Measurements from ENCODE around the gene FAM114A2.
A peak's percentile ranks its signal among the peaks of the same experiment; 100 is the strongest.
"Not testable (repeated sequence)": the region's sequence is repeated elsewhere in the genome, so short reads cannot be mapped to it uniquely, and the experiment has no call there.

FAM114A2 gene

DNA sequence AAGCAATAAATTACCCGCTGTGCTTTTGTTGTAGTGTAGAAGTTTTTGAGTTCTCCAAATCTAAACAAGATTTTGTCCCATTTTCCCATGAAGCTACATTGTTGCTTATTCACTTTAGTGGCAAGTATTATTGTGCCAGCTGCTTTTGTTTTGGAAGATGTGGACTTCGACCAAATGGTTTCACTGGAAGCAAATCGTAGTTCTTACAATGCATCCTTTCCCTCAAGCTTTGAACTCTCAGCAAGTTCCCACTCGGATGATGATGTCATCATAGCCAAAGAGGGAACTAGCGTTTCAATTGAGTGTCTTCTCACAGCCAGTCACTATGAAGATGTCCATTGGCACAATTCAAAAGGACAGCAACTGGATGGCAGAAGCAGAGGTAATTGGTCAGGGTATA is 10.9 kb upstream of the FAM114A2 start:
- DNase-seq (ENCODE audit: low read depth in 1 of 2, low spot score in 1 of 2): no peak

DNA sequence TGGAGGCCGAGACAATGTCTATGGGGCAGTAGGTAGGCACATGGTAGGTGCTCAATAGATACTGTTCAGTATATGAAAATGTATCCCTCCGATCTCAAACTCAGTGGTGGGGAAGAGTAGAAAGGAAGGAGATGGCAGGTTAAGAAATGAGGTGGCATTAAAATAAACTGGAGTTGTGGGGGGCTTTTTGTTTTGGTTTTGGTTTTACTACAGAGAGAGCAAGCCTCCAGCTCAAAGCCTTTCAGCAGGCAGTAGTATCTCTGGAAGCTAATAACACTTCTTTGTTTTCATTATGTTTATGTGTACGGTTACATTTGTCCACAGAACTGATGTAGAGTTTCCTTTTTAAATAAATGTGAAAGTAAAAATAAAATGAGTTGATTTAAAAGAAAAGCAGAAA is 8.6 kb upstream of the FAM114A2 start:
- no peak for DNase-seq (ENCODE audit: low read depth in 1 of 2, low spot score in 1 of 2)

DNA sequence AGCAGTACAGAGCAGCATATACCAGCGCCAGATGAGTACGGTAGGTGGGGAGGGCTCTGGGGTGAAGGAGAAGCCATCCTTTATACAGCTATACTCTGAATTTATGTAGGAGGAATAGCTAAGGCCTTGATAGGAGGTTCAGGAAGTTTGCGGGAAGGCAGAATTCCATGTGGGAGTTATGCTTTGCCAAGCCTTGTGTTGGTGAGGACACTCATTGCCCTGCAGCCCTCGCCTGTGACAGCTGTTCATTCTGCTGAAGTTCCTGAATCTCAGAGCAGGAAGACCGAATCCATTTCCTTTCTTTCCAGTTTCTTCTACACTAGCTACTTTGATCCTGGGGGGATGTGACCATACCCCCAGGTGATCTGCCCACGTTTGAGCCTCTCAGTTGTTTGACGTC is 7.8 kb upstream of the FAM114A2 start:
- no peak for DNase-seq (ENCODE audit: low read depth in 1 of 2, low spot score in 1 of 2)

DNA sequence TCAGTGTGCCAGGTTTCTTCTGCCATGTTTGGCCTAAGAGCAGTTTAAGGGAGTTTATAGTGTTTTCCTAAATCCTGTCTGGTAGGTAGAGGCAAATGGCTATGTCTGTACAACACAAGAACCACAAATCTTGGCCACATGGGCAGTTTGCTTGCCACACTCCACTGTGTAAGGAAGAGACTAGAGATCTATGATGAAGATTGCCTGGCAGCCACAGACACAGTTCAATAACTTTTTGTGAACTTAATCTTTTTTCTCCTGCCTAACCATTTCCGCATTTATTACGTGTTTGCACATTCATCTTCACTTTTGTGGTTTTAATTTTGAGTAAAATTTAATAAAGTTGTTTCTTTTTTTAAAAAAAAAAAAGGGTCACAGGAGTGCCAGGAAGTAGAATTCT is 5.9 kb upstream of the FAM114A2 start:
- no peak for DNase-seq (ENCODE audit: low read depth in 1 of 2, low spot score in 1 of 2)

DNA sequence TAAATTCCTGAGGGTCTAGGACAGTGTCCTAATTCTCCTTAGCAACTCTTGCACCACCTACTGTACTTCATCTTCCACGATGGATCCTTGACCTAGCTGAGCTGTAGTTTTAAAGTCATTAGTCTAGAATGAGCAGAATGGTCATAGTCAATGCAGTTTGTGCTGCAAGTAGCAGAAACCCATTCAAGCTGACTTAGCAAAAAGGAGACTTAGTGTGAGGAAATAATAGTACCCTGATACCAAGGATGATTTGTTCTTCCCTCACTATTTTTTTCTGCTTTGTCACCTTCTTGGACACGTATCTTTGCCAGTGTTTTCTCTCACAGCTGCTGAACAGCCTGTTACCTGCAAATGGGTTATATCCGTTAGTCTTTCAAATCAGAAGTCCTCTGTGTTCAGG is 5.4 kb upstream of the FAM114A2 start:
- DNase-seq (ENCODE audit: low read depth in 1 of 2, low spot score in 1 of 2): no peak

DNA sequence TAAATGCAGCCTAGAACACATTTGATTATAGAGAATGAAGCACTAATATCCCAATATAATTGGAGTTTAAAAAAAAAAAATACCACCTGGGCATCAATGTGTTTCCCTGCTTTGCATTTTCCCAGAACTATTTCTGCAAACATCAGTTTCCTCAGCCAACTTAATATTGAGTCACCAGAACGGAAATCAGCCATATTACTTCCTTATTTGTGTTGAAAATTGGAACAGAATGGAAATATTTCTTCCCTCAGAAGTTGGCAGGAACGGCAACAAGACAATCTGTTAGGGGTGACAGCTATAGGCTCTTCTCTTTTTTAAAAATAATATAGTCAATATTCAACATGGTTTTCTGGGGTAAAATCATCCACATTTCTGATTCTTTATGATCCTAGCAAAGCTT is 4.1 kb upstream of the FAM114A2 start:
- no peak for DNase-seq (ENCODE audit: low read depth in 1 of 2, low spot score in 1 of 2)

DNA sequence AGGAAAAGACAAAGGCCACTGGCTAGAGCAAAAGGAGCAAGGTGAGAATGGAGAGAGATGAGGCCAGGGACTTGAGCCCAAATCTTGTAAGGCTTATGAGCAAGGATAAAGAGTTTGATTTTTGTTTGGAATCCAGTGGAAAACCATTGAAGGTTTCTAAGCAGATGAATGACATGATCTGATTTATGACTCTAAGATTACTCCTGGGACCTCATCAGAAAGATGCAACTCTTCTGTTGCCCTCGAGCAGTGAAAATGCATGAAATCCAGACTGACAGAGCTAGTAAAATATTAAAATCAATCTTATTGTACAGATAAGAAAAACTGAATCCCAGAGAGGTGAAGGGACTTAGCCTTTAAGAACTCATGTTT is 734 bp upstream of the FAM114A2 start:
- DNase-seq (ENCODE audit: low read depth in 1 of 2, low spot score in 1 of 2): no peak

DNA sequence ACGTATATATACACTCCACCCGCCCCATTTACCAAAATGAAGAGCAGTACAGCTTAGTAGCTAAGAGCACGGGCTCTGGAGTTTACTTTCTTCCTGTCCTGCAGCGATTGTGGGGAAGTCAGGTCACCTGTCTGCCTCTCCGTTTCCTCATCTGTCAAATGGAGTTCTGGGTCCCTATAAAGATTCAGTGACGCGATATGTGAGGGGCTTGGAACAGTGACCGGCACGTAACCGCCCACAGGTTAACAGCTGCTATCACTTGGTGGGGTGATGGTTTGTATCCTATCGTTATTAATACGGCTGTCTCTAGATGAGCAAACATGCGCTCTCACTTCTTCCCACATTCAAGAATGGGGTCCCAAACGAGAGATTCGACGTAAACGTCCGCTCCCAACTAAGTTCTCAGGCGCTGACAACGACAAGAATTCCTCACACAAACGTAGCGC is 426 bp downstream of the FAM114A2 start:
- peak in 1 of 2 donors; percentile 1 for DNase-seq (ENCODE audit: low read depth in 1 of 2, low spot score in 1 of 2)

DNA sequence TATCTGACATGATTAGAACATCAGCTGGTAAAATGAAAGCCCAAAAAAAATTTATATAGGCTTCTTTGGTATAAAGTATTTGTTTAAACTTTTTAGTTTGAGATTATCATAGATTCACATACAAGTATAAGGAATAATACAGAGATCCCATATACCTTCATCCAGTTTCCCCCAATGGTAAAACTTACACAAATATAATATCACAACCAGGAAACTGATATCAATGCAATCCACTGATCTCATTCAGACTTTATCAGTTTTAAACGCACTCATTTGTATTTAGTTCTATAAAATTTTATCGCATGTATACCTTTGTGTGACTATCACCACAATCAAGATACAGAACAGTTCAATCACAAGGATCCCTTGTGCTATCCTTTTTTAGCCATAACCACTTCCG is 3.8 kb downstream of the FAM114A2 start:
- DNase-seq (ENCODE audit: low read depth in 1 of 2, low spot score in 1 of 2): no peak

DNA sequence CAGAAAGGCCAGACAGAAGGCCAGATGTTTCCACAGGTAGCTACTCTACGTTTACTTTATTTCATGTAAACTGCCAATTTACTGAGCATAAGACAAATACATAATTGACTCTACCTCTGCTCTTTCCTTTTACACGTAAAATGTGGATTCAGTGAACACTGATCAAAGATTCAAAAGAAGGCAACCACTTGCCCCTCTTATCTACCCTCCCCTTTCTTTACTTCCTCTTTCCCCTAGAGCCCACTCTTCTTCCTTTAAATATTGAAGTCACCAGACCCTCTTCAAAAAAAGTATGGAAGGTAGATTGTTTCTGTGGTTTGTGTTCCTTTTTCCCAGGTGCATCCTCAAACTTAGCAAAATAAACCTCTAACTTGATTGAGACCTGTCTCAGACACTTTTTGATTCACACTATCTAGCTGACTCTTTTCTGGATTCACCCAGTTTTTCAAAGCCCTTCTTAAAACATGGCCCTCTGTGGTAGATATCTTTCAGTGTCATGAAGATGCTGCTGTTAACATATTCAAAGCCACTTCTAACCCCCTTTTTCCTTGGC is 6.7 kb downstream of the FAM114A2 start:
- no peak for DNase-seq (ENCODE audit: low read depth in 1 of 2, low spot score in 1 of 2)

DNA sequence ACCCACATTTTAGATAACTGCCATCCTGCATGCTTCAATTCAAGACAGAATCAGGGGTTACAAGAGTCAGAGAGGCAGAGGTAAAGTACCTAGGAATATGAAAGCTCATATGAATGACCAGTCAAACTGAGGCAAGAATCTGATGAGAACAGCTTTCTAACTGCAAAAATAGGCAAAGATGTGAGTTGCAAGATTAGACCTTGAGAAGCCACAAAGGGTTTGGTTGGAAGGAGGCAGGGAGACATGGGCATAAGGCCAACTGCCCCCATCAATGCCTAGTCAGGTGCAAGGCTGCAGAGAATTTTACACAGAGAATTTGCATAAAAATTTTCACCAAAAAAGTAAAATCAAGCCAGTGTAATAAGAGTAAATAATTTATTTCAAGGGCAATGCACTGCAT is 12.8 kb downstream of the FAM114A2 start:
- DNase-seq (ENCODE audit: low read depth in 1 of 2, low spot score in 1 of 2): no peak

DNA sequence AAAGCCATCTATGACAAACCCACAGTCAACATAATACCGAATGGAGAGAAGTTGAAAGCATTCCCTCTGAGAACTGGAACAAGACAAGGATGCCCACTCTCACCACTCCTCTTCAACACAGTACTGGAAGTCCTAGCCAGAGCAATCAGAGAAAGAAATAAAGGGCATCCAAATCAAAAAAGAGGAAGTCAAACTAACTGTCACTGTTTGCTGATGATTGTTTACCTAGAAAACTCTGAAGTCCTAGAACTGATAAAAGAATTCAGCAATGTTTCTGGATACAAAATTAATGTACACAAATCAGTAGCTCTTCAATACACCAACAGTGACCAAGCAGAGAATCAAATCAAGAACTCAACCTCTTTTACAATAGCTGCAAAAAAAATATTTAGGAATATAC is 19.8 kb downstream of the FAM114A2 start:
- DNase-seq (ENCODE audit: low read depth in 1 of 2, low spot score in 1 of 2): not testable (repeated sequence)

DNA sequence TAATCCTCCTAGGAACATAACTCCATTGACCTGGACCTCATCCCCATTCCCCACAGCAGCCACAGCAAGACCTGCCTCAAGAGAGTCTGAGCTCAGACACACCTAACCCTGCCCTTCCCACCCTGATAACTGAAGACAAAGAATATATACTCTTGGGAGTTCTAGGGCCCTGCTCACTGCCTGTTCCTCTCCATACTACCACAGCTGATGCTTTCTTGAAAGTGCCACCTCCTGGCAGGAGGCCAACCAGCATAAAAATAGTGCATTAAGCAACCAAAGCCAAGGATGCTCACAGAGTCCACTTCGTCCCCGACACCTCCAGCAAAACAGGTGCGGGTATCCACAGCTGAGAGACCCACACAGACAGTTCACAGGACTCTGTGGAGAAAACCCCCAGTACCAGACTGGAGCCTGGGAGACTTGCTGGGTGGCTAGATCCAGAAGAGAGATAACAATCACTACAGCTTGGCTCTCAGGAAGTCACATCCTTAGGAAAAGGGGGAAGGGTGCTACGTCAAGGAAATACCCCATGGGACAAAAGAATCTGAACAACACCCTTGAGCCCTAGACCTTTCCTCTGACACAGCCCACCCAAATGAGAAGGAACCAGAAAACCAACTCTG is 23.5 kb downstream of the FAM114A2 start:
- no peak for DNase-seq (ENCODE audit: low read depth in 1 of 2, low spot score in 1 of 2)

DNA sequence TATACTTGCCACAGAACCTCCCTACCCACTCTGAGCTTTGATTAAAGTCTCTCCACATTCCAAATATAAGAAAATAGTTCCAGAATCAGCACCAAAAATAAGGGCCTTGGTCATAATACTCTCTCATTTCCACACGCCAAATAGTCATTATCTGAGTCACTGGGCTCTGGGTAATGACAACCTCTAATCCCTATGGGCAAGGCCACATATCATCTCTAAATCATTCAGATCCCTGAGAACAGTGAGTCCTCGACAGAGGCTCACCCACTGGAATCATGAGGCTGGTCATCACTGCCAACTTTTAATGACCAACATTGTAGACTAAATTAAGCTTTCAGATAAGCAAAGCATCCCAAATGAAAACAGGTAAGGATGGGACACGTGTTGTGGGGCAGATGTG is 28.1 kb downstream of the FAM114A2 start:
- no peak for DNase-seq (ENCODE audit: low read depth in 1 of 2, low spot score in 1 of 2)

DNA sequence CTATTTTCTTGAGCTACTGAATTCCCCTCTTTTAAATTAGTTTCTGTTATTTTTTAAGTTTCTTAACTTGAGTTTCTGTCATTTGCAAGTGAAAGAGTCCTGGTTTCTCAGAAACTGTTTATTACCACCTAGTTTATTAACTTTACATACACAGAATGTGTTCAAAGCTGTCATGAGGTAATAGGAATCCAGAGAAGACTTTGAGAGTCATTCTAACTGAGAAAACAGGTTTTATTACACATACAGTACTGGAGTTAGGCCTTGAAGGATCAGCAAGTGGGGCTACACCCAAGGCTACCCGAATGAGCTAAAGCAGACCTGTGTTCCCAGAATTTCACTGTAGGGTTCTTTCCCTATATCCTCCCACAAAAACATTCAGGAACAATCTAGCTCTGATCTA is 33.1 kb downstream of the FAM114A2 start:
- DNase-seq (ENCODE audit: low read depth in 1 of 2, low spot score in 1 of 2): no peak

DNA sequence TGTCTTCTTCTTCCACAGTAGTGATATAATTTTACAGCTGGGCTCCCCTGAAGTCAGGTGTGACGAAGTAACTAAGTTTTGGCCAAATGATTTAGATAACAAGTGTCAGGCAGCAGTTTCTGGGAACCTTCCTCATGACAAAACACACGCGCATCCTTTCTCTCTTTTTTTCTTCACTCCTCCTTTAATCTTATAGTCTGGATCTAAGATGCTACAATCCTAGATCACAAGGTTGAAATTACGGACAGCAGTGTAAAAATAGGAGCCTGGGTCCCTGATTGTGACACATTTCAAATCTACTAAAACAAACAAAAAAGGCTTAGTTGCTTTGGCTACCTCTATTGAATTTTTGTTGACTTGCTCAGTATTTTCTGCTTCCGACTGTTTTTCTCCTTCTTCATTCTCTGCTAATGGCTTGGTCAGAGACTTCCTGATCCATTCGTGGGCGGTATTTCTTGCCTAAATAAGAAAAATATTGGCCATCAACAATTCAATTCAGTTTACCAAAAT is 36.1 kb downstream of the FAM114A2 start:
- DNase-seq (ENCODE audit: low read depth in 1 of 2, low spot score in 1 of 2): no peak

DNA sequence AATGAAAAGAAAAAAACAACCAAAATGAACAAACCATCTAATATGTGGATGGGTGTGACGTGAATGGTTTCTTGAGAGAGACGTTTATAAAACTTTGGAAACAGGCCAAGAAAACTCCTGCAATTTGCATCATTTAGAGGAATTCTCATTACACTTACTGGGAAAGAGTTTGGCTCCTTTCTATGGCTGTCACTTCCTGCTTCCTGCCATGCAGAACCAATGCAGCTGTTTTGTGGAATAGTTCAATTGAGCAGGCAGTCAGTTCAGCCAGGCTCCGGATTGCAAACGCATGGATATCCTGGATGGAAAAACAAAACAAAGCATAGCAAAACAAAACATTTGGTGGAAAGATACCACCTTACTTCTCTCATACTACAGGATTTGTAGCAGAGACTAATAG is 36.6 kb downstream of the FAM114A2 start:
- DNase-seq (ENCODE audit: low read depth in 1 of 2, low spot score in 1 of 2): no peak

DNA sequence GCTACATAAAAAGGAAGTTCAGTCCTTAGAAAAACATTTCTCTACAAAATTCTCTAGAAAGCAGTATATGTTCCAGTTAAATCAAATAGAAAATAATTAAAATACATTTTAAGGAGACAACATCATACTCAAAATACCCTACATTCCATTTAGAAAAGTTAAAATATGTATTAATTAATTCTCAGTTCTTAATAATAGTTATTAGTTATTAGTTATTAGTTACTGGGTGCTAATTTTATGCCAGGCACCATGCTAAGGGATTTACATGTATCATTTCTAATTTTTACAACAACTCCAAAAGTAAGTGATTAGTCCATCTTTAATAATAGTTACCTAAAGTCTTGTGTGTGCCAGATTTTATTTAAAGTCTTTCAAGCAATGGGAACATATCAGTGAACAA is 38.0 kb downstream of the FAM114A2 start:
- no peak for DNase-seq (ENCODE audit: low read depth in 1 of 2, low spot score in 1 of 2)

DNA sequence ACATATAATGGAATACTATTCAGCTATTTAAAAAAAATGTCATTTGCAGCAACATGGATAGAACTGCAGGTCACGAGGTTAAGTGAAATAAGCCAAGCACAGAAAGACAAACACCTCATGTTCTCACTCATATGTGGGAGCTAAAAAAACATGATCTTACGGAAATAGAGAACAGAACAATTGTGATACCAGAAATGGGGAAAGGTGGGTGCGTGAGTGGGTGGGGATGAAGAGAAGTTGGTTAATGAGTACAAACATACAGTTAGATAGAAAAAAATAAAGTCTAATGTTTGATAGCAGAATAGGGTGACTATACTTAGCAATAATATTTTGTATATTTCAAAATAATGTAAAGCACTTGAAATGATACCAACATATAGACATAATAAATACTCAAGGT is 38.7 kb downstream of the FAM114A2 start:
- no peak for DNase-seq (ENCODE audit: low read depth in 1 of 2, low spot score in 1 of 2)

DNA sequence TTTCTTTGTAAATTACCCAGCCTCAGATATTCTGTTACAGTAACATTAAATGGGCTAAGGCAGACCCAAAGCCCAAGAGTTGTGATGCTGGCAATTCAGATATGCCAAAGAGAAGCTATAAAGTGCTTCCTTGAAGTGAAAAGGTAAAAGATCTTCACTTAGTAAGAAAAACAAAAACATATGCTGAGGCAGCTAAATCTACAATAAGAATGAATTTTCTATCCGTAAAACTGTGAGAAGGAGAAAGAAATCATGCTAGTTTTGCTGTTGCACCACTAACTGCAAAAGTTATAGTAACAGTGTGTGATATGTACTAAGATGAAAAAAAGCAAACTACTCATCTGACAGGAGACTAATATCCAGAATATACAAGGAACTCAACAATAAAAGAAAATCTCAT is 39.9 kb downstream of the FAM114A2 start:
- DNase-seq (ENCODE audit: low read depth in 1 of 2, low spot score in 1 of 2): no peak

DNA sequence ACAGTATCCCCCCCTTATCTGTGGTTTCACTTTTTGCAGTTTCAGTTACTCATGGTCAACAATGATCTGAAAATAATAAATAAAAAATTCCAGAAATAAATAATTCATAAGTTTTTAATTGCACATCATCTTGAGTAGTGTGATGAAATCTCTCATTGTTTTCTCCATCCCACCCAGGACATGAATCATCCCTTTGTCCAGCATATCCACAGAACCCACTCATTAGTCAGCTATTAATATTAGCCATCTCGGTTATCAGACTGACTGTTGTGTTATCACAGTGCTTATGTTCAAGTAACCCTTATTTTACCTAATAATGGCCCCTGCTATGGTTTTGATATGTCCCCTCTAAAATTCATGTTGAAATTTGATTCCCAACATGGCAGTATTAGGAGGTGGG is 40.7 kb downstream of the FAM114A2 start:
- DNase-seq (ENCODE audit: low read depth in 1 of 2, low spot score in 1 of 2): no peak

DNA sequence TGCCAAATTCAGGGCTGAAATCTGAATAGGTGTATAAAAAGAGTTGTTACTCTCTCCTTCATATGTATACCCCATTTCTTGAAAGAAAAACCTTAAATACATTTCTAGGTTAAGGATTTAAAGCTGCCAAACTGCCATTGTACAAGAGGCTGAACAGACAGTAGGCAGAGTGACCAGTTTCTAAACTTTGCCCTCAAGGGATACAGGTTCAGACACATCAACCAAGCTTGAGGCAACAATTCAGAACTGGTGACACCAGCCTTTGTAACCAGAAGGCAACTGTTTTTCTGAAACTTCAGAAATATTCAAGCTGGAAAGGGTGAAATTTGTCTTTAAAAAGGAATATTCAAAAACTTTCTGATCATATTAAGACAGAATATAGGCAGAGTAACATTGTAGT is 47.5 kb downstream of the FAM114A2 start:
- DNase-seq (ENCODE audit: low read depth in 1 of 2, low spot score in 1 of 2): no peak

DNA sequence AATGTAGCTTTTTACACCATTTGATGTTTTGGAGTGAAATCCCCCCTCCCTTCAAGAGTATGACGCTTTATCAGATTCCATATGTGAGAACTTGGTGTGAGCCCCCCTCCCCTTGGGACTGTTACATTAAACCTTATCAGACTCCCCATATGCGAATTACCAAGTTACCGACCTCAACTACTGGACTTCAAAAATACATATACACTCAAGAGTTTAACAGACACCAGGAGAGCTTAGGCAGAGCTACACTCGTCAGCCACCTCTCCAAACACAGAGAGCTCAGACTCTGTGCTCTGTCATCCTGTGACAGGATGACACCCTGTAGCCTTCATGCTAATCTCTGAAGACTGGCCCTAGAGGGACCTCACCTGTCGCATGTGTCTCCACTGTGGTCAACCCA is 50.2 kb downstream of the FAM114A2 start:
- no peak for DNase-seq (ENCODE audit: low read depth in 1 of 2, low spot score in 1 of 2)

Data from stimulated activated CD4-positive, alpha-beta T cell treated with anti-CD3 and anti-CD28 coated beads, Interleukin-15, amount 100 ng/mL, for 1 hour (primary cell).